Muscle of leg (tissue), 11 donors: ENCODE measurements around the gene RTN4R. TPM values are rescaled to one million over a fixed set of nuclear protein-coding genes. Genes with fewer than 3 reads are reported as not detected.
"Not testable (repeated sequence)": the region's sequence is repeated elsewhere in the genome, so short reads cannot be mapped to it uniquely, and the experiment has no call there.

ENCODE experiments used
- DNase-seq: peaks from one replicate; pipeline ENCODE4 v3.0.0; 2013
- H3K27ac ChIP-seq: one replicate; pipeline ENCODE4 v1.5.1; 2013; ENCODE audit warnings: mild to moderate bottlenecking, low read length, control low read depth
- H3K27me3 ChIP-seq: one replicate; pipeline ENCODE4 v1.6.1; 2013; ENCODE audit warnings: low read length; ENCODE audit not compliant: control insufficient read depth, insufficient read depth
- H3K36me3 ChIP-seq: one replicate; pipeline ENCODE4 v1.6.1; 2013; ENCODE audit warnings: low read length; ENCODE audit not compliant: control insufficient read depth, insufficient read depth
- H3K4me1 ChIP-seq: one replicate; pipeline ENCODE4 v1.6.1; 2013; ENCODE audit warnings: low read length; ENCODE audit not compliant: control insufficient read depth, insufficient read depth
- H3K4me3 ChIP-seq: one replicate; pipeline ENCODE4 v1.5.1; 2013; ENCODE audit warnings: low read length, control low read depth
- H3K9me3 ChIP-seq: replicated peaks from 2 replicates; pipeline ENCODE4 v1.6.1; 2013; ENCODE audit warnings: low read depth, low read length; ENCODE audit not compliant: control insufficient read depth
- WGBS: methylation state at CpG from one replicate; pipeline ENCODE4 v1.1.5; 2013; ENCODE audit warnings: missing lambda C conversion rate; ENCODE audit not compliant: insufficient coverage; 5-methylcytosine and 5-hydroxymethylcytosine counted together
- polyA plus RNA-seq, 8 donors: library from polyadenylated mRNA; unstranded; fragments of 120-200 nt; gene quantifications; one replicate each; pipeline versions ENCODE4 v1.2.1 to v1.2.3, GENCODE V29; 2013; ENCODE audit warnings: inconsistent platforms in 1 of 8, low replicate concordance in 1 of 8; ENCODE audit not compliant: insufficient read length in 8 of 8, insufficient read depth in 1 of 8
- total RNA-seq: library from RNA; stranded (reverse); fragments of 120-200 nt; gene quantifications from one replicate; pipeline ENCODE4 v1.2.4, GENCODE V29; 2013

The RTN4R gene
- total and polyA plus RNA-seq, 9 donors, result 7.3 to 19.0 (median 13.5) TPM

GRCh38 chr22:20263404-20264281, 4.5 kb downstream of the RTN4R start:
- H3K36me3 ChIP-seq, H3K4me3 ChIP-seq, H3K27ac ChIP-seq, DNase-seq, H3K9me3 ChIP-seq, H3K27me3 ChIP-seq: not testable (repeated sequence)
- H3K4me1 ChIP-seq, result peaks cover 35% of the 10 kb centered on the region
- WGBS, result 76% methylated on average over 7 of the region's 17 CpGs

GRCh38 chr22:20262582-20263147, 5.5 kb downstream of the RTN4R start:
- Histone ChIP-seq H3K27me3 (no peaks in the 10 kb centered on the region), H3K4me1 (peaks cover 31% of the 10 kb centered on the region), H3K9me3 (no peaks in the 10 kb centered on the region), H3K27ac (no peak overlapping the region), H3K36me3 (no peaks in the 10 kb centered on the region), H3K4me3 (no peak overlapping the region)
- no peak for DNase-seq
- 72% methylated on average over 6 of the region's 7 CpGs for WGBS

GRCh38 chr22:20261848-20262581, 6.1 kb downstream of the RTN4R start:
- peaks cover 25% of the 10 kb centered on the region for H3K4me1 ChIP-seq
- no peak overlapping the region for H3K4me3 ChIP-seq
- no peak overlapping the region for H3K27ac ChIP-seq
- DNase-seq, result no peak
- 73% methylated on average over 11 of the region's 14 CpGs for WGBS
- no peaks in the 10 kb centered on the region for H3K9me3 ChIP-seq
- H3K27me3 ChIP-seq, result no peaks in the 10 kb centered on the region
- H3K36me3 ChIP-seq, result no peaks in the 10 kb centered on the region

GRCh38 chr22:20260071-20260765, 7.9 kb downstream of the RTN4R start:
- Histone ChIP-seq H3K4me1 (peaks cover 30% of the 10 kb centered on the region), H3K36me3 (no peaks in the 10 kb centered on the region), H3K27ac (no peak overlapping the region), H3K9me3 (no peaks in the 10 kb centered on the region), H3K4me3 (no peak overlapping the region), H3K27me3 (no peaks in the 10 kb centered on the region)
- no peak for DNase-seq
- WGBS, result 82% methylated on average over 10 of the region's 19 CpGs

GRCh38 chr22:20259327-20259688, 8.8 kb downstream of the RTN4R start:
- Histone ChIP-seq H3K4me1 (peaks cover 21% of the 10 kb centered on the region), H3K27me3 (no peaks in the 10 kb centered on the region), H3K9me3 (no peaks in the 10 kb centered on the region), H3K27ac (no peak overlapping the region), H3K4me3 (no peak overlapping the region), H3K36me3 (no peaks in the 10 kb centered on the region)
- 76% methylated on average over 8 of the region's 8 CpGs for WGBS
- DNase-seq, result no peak

- Histone ChIP-seq H3K4me3 (no peak overlapping the region), H3K36me3 (no peaks in the 10 kb centered on the region), H3K9me3 (no peaks in the 10 kb centered on the region), H3K27me3 (no peaks in the 10 kb centered on the region), H3K27ac (no peak overlapping the region), H3K4me1 (peaks cover 21% of the 10 kb centered on the region)
- 84% methylated on average over 13 of the region's 18 CpGs for WGBS
- no peak for DNase-seq
Measured at GRCh38 chr22:20258584-20259326, 9.4 kb downstream of the RTN4R start.

GRCh38 chr22:20258021-20258299, 10.2 kb downstream of the RTN4R start:
- 92% methylated on average over 4 of the region's 4 CpGs for WGBS
- no peak for DNase-seq
- Histone ChIP-seq H3K27ac (no peak overlapping the region), H3K4me3 (no peak overlapping the region), H3K36me3 (no peaks in the 10 kb centered on the region), H3K27me3 (no peaks in the 10 kb centered on the region), H3K9me3 (no peaks in the 10 kb centered on the region), H3K4me1 (peaks cover 18% of the 10 kb centered on the region)

GRCh38 chr22:20257212-20258020, 10.7 kb downstream of the RTN4R start:
- Histone ChIP-seq H3K36me3 (no peaks in the 10 kb centered on the region), H3K27ac (no peak overlapping the region), H3K4me1 (peaks cover 18% of the 10 kb centered on the region), H3K27me3 (no peaks in the 10 kb centered on the region), H3K4me3 (no peak overlapping the region), H3K9me3 (no peaks in the 10 kb centered on the region)
- DNase-seq, result no peak
- WGBS, result 80% methylated on average over 4 of the region's 15 CpGs

GRCh38 chr22:20256551-20257211, 11.4 kb downstream of the RTN4R start:
- H3K27me3 ChIP-seq, result no peaks in the 10 kb centered on the region
- WGBS, result 56% methylated on average over 5 of the region's 12 CpGs
- peaks cover 18% of the 10 kb centered on the region for H3K4me1 ChIP-seq
- no peak for DNase-seq
- no peak overlapping the region for H3K4me3 ChIP-seq
- no peaks in the 10 kb centered on the region for H3K9me3 ChIP-seq
- no peak overlapping the region for H3K27ac ChIP-seq
- no peaks in the 10 kb centered on the region for H3K36me3 ChIP-seq
